HG03460 (cell line): ENCODE measurements around the gene GBX1.

Source experiments
- ATAC-seq: cut with Tn5 transposase; IDR thresholded peaks from one replicate; pipeline ENCODE4 v1.9.1; 2021; ENCODE audit not compliant: unreplicated experiment

Gene GBX1

GRCh38 chr7:151167197-151167961, at the start of gene GBX1:
GBX1 (minus strand) TSS chr7:151167694; CDS start chr7:151167548, 146 bp downstream.
- no peak for ATAC-seq

GRCh38 chr7:151215396-151215795, 47.9 kb upstream of the GBX1 start:
- no peak for ATAC-seq

- no peak for ATAC-seq
Observed at GRCh38 chr7:151213826-151214225, 46.3 kb upstream of the GBX1 start.

GRCh38 chr7:151212626-151213025, 45.1 kb upstream of the GBX1 start:
- ATAC-seq = no peak

DNA sequence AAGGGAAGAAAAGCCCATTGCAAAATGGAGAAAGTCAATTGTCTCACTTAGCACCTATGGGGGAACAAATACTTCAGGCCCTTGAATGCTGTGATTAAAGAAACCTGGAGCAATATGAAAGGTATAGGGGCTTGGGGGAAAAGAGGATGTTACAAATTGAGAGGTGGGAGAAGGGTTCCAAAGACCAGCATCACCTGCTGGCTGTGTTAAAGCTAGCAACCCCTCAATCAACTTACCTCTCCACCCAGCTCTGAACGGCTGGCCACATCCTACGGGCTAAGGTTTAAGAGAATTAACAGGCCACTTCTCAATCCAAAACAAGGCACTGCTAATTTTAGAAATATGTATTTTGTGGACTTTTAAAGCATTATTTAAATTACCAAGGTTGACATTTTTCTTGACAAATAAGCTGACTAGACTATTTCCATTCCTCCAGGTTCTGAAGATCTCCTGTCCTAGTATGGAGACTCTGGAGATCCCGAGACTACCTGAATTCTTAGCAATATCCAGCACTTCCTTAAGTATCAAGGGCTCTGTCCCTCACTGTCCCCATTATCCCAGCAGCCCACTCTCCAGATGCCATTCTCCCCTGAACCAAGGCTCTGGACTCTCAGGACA, 43.8 kb upstream of the GBX1 start:
- no peak for ATAC-seq

DNA sequence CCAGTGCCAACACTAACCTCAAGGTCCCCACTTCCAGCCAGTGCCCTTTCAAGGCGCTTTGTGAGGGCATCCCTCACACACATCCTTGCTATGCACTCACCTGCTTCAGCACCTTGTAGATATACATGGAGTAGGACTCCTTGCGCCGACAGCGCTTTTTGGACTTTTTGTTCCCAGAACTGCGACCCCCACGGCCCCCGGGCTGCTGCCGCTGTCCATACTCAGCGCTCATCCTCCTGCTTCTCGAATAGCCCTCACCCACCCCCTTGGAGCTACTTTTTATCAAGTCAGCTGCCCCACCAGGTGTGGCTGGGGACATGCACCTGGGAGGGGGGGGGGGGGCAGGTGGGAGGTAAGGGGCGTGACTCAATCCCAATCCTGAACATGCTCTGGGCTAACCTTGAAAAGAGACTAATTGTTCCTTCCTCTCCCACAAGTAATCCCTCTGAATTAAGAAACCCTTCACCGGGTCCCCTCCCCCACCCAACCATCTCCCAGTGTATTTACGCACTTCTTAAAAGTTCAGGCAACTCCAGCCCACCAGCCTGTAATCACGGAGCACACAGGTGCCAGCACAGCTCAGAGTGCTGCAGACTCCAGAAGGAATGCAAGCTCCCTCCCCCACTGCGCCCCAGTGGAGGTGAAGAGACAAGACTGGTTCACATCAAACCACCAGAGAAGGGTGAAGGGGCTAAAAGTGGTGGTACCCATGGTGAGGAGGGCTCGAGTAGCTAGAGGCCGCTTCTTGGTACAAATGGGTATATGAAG, 42.8 kb upstream of the GBX1 start, which contains the start of gene H2BK1:
Gene H2BK1, minus strand, starts transcription at position 402 of the 768 bp plus-strand sequence. Its CDS starts 170 bp downstream, at position 232.
- no peak for ATAC-seq

- no peak for ATAC-seq
Observed at GRCh38 chr7:151209588-151209987, 42.1 kb upstream of the GBX1 start.

GRCh38 chr7:151208253-151208862, 40.9 kb upstream of the GBX1 start:
- ATAC-seq = no peak

DNA sequence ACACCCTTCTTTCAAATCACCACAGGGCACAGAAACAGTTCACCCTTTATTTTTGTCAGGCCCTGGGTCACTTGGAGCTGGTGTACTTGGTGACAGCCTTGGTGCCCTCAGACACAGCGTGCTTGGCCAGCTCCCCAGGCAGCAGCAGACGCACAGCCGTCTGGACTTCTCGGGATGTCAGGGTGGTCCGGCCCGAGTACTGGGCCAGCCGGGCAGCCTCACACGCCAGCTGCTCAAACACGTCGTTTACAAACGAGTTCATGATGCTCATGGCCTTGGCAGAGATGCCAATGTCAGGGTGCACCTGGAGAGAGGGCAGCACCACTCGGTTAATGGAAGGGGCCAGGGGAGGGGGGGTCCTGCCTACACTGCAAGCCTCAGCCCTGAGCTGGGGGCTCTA, 40.3 kb upstream of the GBX1 start:
- ATAC-seq = no peak

- ATAC-seq = no peak
Observed at GRCh38 chr7:151207315-151207714, 39.8 kb upstream of the GBX1 start.

DNA sequence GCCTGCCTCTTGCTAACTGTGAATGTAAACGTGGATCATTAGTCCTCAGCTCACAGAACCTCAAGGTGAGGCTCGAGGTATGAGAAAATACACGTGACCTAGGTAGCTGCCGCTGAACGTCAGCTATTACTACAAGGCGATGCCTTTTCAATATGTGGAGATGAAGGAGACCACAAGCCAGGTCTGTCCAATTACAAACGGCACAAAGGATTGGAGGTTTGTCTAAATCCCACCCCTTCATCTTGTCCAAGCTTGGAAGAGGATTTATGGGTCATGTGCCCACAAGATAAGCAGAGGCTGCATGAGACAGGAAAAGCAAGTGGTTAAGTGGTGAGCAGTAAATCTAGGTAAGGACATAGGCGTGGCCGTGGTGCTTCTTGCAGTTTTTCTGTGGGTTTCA, 39.4 kb upstream of the GBX1 start:
- ATAC-seq = no peak

DNA sequence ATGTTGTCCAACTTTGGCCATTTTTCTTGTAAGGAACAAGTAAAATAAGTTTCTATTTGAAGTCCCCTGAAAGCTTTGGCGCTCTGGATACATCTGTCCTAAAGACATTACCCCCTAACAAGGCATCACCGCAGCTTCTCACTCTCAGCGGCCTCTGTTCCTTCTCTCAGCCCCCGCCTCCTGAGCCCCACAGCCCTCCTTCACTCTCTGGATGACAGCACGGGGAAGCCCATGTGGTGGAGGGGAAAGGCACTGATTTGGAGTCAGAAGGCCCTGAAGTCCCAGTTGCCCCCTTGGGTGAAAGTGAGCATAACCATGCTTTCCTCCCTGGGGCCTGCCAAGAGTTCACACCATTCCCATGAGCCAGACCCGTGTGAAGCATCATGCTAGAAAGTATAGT, 38.2 kb upstream of the GBX1 start:
- ATAC-seq = no peak

DNA sequence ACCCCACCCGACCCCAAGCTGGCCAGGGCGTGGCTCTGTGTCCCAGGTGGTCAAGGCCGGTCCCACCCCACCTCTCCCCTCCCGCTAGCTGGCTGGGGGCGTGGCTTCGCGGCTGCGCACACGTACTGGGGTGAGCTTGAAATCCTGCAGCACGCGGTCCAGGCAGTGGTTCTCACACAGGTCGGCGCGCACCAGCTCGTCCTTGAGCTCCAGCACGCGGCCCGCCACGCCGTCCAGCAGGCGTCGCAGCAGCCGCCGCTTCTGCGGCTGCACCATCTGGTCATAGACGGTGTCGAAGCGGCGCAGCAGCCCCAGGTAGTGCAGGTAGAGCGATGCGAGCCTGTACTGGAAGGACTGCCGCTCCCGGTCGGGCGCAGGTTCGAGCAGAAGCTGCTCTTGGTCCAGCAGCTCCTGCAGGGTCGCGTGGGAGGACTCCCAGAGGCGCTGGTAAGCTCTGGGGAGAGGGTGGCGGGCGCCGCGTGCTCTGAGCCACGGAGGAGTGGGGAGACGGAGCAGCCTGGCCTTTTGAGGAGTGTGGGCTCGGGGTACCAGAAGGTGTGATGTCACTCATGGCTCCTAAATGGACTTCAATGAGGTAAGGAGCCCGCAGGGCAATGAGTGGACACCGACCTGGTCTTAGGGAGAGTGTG, 37.0 kb upstream of the GBX1 start:
- ATAC-seq = no peak

- ATAC-seq = no peak
Observed at GRCh38 chr7:151202836-151203235, 35.3 kb upstream of the GBX1 start.

GRCh38 chr7:151201751-151202150, 34.3 kb upstream of the GBX1 start:
- no peak for ATAC-seq

DNA sequence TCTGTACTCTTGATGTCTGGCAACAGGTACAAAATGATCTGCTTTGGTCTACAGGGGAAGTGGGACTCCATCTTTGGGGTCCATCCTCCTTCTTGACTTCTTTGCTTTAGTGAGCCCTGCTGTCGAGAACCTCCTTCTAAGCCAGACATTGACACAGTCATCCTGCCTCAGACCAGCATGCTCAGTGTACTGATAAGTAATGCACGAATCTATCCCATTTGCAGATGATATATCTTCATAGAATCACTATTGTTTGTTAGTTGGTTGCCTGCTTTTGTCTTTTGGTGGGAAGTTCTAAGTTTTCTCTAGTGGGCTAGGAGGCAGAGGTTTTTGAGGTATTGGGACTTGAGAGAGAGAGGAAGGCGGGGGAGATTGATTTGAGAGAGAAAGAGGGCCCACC, 33.9 kb upstream of the GBX1 start:
- no peak for ATAC-seq

DNA sequence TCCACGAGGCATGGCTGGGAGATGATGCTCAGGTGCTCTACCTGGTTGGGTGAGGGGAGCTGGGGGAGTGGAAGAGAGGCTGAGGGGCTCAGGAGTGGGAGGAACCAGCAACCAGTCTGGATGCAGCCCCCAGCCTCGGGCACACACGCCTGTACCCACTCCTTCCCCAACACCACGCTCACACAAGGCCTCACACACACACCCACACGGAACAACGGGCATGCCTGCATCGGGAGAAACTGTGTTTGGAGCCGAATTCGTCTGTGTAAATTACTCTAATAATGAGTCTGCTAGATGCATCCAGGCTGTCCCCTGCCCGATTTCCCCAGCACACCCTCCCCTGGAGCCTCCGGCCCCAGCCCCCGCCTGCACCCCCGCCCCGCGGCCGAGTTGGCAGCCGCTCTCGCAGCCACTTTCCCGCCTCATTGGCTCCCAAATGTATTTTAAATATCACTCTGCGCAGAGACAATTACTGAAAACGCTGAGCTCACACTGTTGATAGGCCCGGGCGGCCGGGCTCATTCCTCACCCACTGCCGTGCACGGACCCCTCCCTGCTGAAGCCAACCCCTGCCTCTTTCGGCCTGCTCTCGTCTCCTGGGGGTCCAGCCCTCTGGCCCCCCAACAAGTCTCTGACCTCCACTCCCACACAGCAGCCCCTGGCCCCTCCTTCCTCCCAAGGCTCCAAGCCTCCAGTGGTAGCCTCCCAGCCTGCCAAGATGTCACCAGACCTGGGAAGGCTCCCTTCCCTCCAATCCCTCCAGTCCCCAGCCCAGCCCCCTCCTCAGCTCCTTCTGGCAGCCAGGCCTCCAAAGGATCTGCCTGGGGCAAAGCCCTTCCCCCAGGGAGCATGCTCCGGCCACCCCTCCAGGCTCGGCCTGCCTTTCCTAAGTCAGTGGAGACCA, 31.7 kb upstream of the GBX1 start:
- no peak for ATAC-seq

GRCh38 chr7:151197932-151198331, 30.4 kb upstream of the GBX1 start:
- ATAC-seq = no peak

DNA sequence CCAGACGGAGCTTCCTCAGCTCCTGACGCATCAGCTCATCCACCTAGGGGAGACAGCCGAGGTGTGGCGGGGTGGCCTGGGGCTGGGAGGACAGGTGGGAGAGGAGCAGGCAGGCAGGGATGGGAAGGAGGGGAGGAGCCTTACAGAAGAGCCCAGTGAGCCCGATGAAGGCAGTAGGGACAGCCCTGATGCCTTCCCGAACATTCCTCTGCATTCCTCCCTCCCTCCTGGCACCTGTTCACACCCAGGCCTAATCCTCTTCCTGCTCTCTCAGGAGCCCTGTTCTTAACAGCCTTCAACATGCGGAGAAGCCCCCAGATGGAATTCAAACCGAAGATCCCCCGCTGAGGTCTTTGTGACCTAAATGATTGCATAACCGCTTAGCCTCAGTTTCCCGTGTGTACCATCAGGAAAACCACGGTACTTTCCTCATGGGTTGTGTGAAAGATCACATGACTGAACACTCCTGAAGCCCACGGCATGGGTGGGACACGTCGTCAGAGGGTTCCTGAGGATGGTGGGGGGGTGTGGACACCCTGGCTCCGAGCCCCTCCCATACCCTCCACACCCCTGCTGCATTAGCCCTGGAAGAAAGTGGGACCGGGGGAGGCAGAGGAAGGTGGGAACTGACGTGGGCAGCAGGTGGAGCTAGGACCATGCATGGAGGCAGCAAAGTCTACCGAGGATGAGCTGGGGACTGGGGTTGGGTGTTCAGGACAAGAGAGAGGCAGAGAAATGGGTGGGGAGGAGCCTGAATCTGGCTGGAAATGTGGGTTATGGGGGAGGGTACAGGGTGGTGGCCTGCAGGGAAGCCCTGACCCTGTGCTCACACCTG, 28.3 kb upstream of the GBX1 start:
- no peak for ATAC-seq
